Measurements from ENCODE around the gene LPIN1. TPM values are rescaled to one million over a fixed set of nuclear protein-coding genes. Genes with fewer than 3 reads are reported as not detected.

Gene LPIN1
- total and polyA plus RNA-seq, 2 of the 13 experiments (the other 11 are each of a cell fraction or from before 2014, with no cell fraction given): 9.7 to 19.4 TPM

DNA sequence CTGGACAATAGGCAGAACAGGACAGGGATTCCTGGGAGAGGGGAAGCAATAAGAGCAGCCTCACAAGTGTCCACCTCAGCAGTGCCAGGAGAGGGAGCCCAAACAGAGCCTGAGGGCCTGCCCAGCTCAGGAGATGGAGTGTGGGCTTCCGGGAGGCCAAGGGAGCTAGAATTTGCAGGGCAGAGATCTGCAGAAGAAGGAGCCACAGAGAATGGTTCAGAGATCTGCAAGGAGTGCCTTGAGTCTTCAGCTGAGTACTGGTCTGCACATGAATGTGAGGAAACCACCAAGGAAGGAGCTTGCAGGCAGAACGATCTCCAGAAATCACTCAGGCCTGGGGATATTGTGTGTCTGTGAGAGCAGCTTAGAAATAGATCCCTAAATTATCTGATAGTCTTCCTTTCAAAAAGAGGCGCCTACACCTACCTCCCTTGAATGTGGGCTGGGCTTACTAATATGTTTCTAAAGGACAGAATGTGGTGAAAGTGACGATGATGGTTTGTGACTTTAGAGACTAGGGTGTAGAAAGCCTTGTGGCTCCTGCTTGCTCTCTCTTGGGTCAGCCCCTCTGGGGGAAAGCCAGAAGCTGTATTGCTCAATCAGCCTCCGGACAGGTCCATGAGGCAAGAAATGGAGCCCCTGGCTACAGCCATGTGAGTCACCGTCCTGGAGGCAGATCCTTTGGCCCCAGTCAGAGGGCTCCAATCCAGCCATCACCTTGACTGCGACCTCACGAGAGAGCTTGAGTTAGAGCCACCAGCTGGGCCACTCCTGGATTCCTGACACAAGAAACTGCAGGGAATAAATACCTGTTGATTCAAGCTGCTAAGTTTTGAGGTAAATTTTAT lies 7.6 kb upstream of the LPIN1 start (continued):
- TF ChIP-seq, protein P1, sequence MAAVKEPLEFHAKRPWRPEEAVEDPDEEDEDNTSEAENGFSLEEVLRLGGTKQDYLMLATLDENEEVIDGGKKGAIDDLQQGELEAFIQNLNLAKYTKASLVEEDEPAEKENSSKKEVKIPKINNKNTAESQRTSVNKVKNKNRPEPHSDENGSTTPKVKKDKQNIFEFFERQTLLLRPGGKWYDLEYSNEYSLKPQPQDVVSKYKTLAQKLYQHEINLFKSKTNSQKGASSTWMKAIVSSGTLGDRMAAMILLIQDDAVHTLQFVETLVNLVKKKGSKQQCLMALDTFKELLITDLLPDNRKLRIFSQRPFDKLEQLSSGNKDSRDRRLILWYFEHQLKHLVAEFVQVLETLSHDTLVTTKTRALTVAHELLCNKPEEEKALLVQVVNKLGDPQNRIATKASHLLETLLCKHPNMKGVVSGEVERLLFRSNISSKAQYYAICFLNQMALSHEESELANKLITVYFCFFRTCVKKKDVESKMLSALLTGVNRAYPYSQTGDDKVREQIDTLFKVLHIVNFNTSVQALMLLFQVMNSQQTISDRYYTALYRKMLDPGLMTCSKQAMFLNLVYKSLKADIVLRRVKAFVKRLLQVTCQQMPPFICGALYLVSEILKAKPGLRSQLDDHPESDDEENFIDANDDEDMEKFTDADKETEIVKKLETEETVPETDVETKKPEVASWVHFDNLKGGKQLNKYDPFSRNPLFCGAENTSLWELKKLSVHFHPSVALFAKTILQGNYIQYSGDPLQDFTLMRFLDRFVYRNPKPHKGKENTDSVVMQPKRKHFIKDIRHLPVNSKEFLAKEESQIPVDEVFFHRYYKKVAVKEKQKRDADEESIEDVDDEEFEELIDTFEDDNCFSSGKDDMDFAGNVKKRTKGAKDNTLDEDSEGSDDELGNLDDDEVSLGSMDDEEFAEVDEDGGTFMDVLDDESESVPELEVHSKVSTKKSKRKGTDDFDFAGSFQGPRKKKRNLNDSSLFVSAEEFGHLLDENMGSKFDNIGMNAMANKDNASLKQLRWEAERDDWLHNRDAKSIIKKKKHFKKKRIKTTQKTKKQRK (IDR thresholded peaks at IDR 0.05; ENCODE audit: low read length): no peak
- TF ChIP-seq, protein P2, sequence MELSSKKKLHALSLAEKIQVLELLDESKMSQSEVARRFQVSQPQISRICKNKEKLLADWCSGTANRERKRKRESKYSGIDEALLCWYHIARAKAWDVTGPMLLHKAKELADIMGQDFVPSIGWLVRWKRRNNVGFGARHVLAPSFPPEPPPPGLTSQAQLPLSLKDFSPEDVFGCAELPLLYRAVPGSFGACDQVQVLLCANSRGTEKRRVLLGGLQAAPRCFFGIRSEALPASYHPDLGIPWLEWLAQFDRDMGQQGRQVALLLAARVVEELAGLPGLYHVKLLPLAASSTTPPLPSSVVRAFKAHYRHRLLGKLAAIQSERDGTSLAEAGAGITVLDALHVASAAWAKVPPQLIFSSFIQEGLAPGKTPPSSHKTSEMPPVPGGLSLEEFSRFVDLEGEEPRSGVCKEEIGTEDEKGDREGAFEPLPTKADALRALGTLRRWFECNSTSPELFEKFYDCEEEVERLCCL (CRISPR knock-in tag; IDR thresholded peaks at IDR 0.05; ENCODE audit: borderline replicate concordance): no peak
- TF ChIP-seq ZNF160 (CRISPR knock-in tag; IDR thresholded peaks at IDR 0.05) (0 out of 2 replicates have a peak, but pooled peaks have one; percentile 65), HHEX (CRISPR knock-in tag; IDR thresholded peaks at IDR 0.05) (no peak), REPIN1 (CRISPR knock-in tag; IDR thresholded peaks at IDR 0.05; ENCODE audit: borderline replicate concordance, low read depth) (no peak), ZFP90 (CRISPR knock-in tag; IDR thresholded peaks at IDR 0.05; ENCODE audit: borderline replicate concordance) (0 out of 2 replicates have a peak, but pooled peaks have one; percentile 64), ZNF282 (IDR thresholded peaks at IDR 0.05; ENCODE audit: partially characterized antibody) (no peak), ZNF652 (CRISPR knock-in tag; IDR thresholded peaks at IDR 0.05; ENCODE audit: borderline replicate concordance, low read depth) (no peak), IKZF4 (CRISPR knock-in tag; IDR thresholded peaks at IDR 0.05; ENCODE audit: borderline replicate concordance, low read depth, not compliant biosample characterization) (no peak), ZNF326 (CRISPR knock-in tag; IDR thresholded peaks at IDR 0.05; ENCODE audit: borderline replicate concordance) (no peak)
- TF ChIP-seq, protein P3, sequence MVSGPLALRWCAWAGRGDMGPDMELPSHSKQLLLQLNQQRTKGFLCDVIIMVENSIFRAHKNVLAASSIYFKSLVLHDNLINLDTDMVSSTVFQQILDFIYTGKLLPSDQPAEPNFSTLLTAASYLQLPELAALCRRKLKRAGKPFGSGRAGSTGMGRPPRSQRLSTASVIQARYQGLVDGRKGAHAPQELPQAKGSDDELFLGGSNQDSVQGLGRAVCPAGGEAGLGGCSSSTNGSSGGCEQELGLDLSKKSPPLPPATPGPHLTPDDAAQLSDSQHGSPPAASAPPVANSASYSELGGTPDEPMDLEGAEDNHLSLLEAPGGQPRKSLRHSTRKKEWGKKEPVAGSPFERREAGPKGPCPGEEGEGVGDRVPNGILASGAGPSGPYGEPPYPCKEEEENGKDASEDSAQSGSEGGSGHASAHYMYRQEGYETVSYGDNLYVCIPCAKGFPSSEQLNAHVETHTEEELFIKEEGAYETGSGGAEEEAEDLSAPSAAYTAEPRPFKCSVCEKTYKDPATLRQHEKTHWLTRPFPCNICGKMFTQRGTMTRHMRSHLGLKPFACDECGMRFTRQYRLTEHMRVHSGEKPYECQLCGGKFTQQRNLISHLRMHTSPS (CRISPR knock-in tag; IDR thresholded peaks at IDR 0.05; ENCODE audit: low read depth): 0 out of 2 replicates have a peak, but pooled peaks have one; percentile 22
- TF ChIP-seq, protein P4, sequence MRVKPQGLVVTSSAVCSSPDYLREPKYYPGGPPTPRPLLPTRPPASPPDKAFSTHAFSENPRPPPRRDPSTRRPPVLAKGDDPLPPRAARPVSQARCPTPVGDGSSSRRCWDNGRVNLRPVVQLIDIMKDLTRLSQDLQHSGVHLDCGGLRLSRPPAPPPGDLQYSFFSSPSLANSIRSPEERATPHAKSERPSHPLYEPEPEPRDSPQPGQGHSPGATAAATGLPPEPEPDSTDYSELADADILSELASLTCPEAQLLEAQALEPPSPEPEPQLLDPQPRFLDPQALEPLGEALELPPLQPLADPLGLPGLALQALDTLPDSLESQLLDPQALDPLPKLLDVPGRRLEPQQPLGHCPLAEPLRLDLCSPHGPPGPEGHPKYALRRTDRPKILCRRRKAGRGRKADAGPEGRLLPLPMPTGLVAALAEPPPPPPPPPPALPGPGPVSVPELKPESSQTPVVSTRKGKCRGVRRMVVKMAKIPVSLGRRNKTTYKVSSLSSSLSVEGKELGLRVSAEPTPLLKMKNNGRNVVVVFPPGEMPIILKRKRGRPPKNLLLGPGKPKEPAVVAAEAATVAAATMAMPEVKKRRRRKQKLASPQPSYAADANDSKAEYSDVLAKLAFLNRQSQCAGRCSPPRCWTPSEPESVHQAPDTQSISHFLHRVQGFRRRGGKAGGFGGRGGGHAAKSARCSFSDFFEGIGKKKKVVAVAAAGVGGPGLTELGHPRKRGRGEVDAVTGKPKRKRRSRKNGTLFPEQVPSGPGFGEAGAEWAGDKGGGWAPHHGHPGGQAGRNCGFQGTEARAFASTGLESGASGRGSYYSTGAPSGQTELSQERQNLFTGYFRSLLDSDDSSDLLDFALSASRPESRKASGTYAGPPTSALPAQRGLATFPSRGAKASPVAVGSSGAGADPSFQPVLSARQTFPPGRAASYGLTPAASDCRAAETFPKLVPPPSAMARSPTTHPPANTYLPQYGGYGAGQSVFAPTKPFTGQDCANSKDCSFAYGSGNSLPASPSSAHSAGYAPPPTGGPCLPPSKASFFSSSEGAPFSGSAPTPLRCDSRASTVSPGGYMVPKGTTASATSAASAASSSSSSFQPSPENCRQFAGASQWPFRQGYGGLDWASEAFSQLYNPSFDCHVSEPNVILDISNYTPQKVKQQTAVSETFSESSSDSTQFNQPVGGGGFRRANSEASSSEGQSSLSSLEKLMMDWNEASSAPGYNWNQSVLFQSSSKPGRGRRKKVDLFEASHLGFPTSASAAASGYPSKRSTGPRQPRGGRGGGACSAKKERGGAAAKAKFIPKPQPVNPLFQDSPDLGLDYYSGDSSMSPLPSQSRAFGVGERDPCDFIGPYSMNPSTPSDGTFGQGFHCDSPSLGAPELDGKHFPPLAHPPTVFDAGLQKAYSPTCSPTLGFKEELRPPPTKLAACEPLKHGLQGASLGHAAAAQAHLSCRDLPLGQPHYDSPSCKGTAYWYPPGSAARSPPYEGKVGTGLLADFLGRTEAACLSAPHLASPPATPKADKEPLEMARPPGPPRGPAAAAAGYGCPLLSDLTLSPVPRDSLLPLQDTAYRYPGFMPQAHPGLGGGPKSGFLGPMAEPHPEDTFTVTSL (CRISPR knock-in tag; IDR thresholded peaks at IDR 0.05; ENCODE audit: borderline replicate concordance): no peak
- TF ChIP-seq, protein P5, sequence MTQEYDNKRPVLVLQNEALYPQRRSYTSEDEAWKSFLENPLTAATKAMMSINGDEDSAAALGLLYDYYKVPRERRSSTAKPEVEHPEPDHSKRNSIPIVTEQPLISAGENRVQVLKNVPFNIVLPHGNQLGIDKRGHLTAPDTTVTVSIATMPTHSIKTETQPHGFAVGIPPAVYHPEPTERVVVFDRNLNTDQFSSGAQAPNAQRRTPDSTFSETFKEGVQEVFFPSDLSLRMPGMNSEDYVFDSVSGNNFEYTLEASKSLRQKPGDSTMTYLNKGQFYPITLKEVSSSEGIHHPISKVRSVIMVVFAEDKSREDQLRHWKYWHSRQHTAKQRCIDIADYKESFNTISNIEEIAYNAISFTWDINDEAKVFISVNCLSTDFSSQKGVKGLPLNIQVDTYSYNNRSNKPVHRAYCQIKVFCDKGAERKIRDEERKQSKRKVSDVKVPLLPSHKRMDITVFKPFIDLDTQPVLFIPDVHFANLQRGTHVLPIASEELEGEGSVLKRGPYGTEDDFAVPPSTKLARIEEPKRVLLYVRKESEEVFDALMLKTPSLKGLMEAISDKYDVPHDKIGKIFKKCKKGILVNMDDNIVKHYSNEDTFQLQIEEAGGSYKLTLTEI (CRISPR knock-in tag; conservative IDR thresholded peaks at IDR 0.05): no peak
